ENCODE results near the gene UPK3A.

UPK3A gene

GRCh38 chr22:45329530-45329936 lies 44.8 kb downstream of the UPK3A start:
- no peak for DNase-seq (ENCODE audit: low spot score)

- DNase-seq (ENCODE audit: low spot score), result no peak
Observed at GRCh38 chr22:45330548-45330947, 45.8 kb downstream of the UPK3A start.

GRCh38 chr22:45331486-45331885 lies 46.7 kb downstream of the UPK3A start:
- no peak for DNase-seq (ENCODE audit: low spot score)

GRCh38 chr22:45332001-45332400 lies 47.3 kb downstream of the UPK3A start:
- DNase-seq (ENCODE audit: low spot score), result no peak

- DNase-seq (ENCODE audit: low spot score), result no peak
Observed at GRCh38 chr22:45334068-45334467, 49.3 kb downstream of the UPK3A start.

GRCh38 chr22:45334528-45334927 lies 49.8 kb downstream of the UPK3A start:
- no peak for DNase-seq (ENCODE audit: low spot score)

- DNase-seq (ENCODE audit: low spot score), result no peak
Observed at GRCh38 chr22:45335021-45335818, 50.5 kb downstream of the UPK3A start.

- no peak for DNase-seq (ENCODE audit: low spot score)
Observed at GRCh38 chr22:45335854-45336522, 51.2 kb downstream of the UPK3A start.

GRCh38 chr22:45336971-45337431 lies 52.3 kb downstream of the UPK3A start:
- DNase-seq (ENCODE audit: low spot score), result no peak

- no peak for DNase-seq (ENCODE audit: low spot score)
Observed at GRCh38 chr22:45337536-45337935, 52.8 kb downstream of the UPK3A start.

GRCh38 chr22:45338795-45339194 lies 54.0 kb downstream of the UPK3A start:
- DNase-seq (ENCODE audit: low spot score), result no peak

GRCh38 chr22:45340323-45340722 lies 55.6 kb downstream of the UPK3A start:
- DNase-seq (ENCODE audit: low spot score), result no peak

GRCh38 chr22:45341498-45341897 lies 56.7 kb downstream of the UPK3A start:
- DNase-seq (ENCODE audit: low spot score), result no peak

- DNase-seq (ENCODE audit: low spot score), result no peak
Observed at GRCh38 chr22:45343143-45343542, 58.4 kb downstream of the UPK3A start.

GRCh38 chr22:45344334-45344733 lies 59.6 kb downstream of the UPK3A start:
- DNase-seq (ENCODE audit: low spot score), result no peak

All from HuH-7 (cell line).